Keratinocyte (primary cell): Measurements from ENCODE around the gene SSH2. TPM values are rescaled to one million over a fixed set of nuclear protein-coding genes. Genes with fewer than 3 reads are reported as not detected.
"Not testable (repeated sequence)": the region's sequence is repeated elsewhere in the genome, so short reads cannot be mapped to it uniquely, and the experiment has no call there.

Experiments used
- DNase-seq: peaks from one replicate; pipeline ENCODE4 v3.0.0-alpha.2; 2011; ENCODE audit warnings: low read depth, missing footprints, low spot score
- FAIRE-seq: peaks from 2 replicates; lab custom pipeline; 2011; peaks lifted over from hg19 to GRCh38; lab: Jason Lieb, UNC
- H2AFZ ChIP-seq: 2 replicates; pipeline ENCODE4 v1.6.0; 2012; ENCODE audit warnings: low read length, control low read depth, inconsistent platforms; ENCODE audit not compliant: control insufficient read depth
- H3K27ac ChIP-seq: 2 replicates; pipeline ENCODE4 v1.5.1; 2011; ENCODE audit warnings: low read length; ENCODE audit not compliant: control insufficient read depth, insufficient read depth
- H3K27me3 ChIP-seq: 3 replicates; pipeline ENCODE4 v1.6.0; 2011; ENCODE audit warnings: low read length; ENCODE audit not compliant: control insufficient read depth, insufficient read depth; ENCODE audit errors: extremely low read depth
- H3K36me3 ChIP-seq, 2 experiments: 2 replicates in 1 of 2; 3 replicates in 1 of 2; pipeline ENCODE4 v1.5.1; 2011; ENCODE audit warnings: low read length in 2 of 2, mild to moderate bottlenecking in 1 of 2; ENCODE audit not compliant: control insufficient read depth in 2 of 2, insufficient read depth in 2 of 2; ENCODE audit errors: extremely low read depth in 1 of 2
- H3K4me1 ChIP-seq: 3 replicates; pipeline ENCODE4 v1.5.1; 2011; ENCODE audit warnings: low read length; ENCODE audit not compliant: control insufficient read depth, insufficient read depth; ENCODE audit errors: extremely low read depth
- H3K4me2 ChIP-seq: 3 replicates; pipeline ENCODE4 v1.6.0; 2011; ENCODE audit warnings: low read depth, low read length; ENCODE audit not compliant: control insufficient read depth, insufficient read depth; ENCODE audit errors: extremely low read depth
- H3K4me3 ChIP-seq, 3 experiments: fragments of 200-600 bp in 1 of 3; sonication (generic) in 1 of 3; 2 replicates in 2 of 3; 3 replicates in 1 of 3; pipeline ENCODE4 v1.5.1; 2011 to 2016; ENCODE audit warnings: low read length in 3 of 3, mild to moderate bottlenecking in 3 of 3, control low read depth in 2 of 3, inconsistent platforms in 1 of 3, low read depth in 1 of 3, mixed read lengths in 1 of 3, mixed run types in 1 of 3, moderate library complexity in 1 of 3; ENCODE audit not compliant: control insufficient read depth in 2 of 3, insufficient read depth in 2 of 3; ENCODE audit errors: extremely low read depth in 1 of 3
- H3K79me2 ChIP-seq: 2 replicates; pipeline ENCODE4 v1.6.0; 2012; ENCODE audit warnings: low read length; ENCODE audit not compliant: control insufficient read depth, insufficient read depth
- H3K9ac ChIP-seq: 3 replicates; pipeline ENCODE4 v1.6.0; 2011; ENCODE audit warnings: low read length; ENCODE audit not compliant: control insufficient read depth, insufficient read depth; ENCODE audit errors: extremely low read depth
- H3K9me1 ChIP-seq: 3 replicates; pipeline ENCODE4 v1.6.0; 2011; ENCODE audit warnings: low read length; ENCODE audit not compliant: control insufficient read depth, insufficient read depth; ENCODE audit errors: extremely low read depth
- H3K9me3 ChIP-seq: 2 replicates; pipeline ENCODE4 v1.5.1; 2012; ENCODE audit warnings: low read depth, low read length; ENCODE audit not compliant: control insufficient read depth
- H4K20me1 ChIP-seq: 3 replicates; pipeline ENCODE4 v1.6.0; 2011; ENCODE audit warnings: low read length; ENCODE audit not compliant: control insufficient read depth, insufficient read depth; ENCODE audit errors: extremely low read depth
- CTCF ChIP-seq, 3 experiments: IDR thresholded peaks in 1 of 3; conservative IDR thresholded peaks in 1 of 3; optimal IDR thresholded peaks in 1 of 3; 2 replicates in 2 of 3; 3 replicates in 1 of 3; pipeline versions ENCODE3 to v1.5.1; 2011; ENCODE audit warnings: low read length in 3 of 3, mild to moderate bottlenecking in 3 of 3, moderate library complexity in 2 of 3, control low read depth in 1 of 3, inconsistent platforms in 1 of 3; ENCODE audit not compliant: insufficient read depth in 2 of 3; ENCODE audit errors: extremely low read depth in 1 of 3
- EZH2 ChIP-seq: IDR thresholded peaks from one replicate; pipeline ENCODE4 v1.6.1; 2012; ENCODE audit warnings: inconsistent platforms, mild to moderate bottlenecking, low read length, moderate library complexity
- dilution Hi-C: fragments of 300-500 bp; cut with MboI; formaldehyde crosslinking; loops from one replicate; pipeline ENCODE4 v1.7.0; 2020; ENCODE audit warnings: low sequenced_read_pairs; ENCODE audit not compliant: extremely low pct_ligation_motif_present
- polyA plus RNA-seq, 5 experiments: library from polyadenylated mRNA; depleted of rRNA in 3 of 5; stranded (reverse) in 3 of 5; stranded (forward) in 1 of 5; unstranded in 1 of 5; fragments of >200 nt; gene quantifications; 1 replicate in 1 of 5; 2 replicates in 3 of 5; 3 replicates in 1 of 5; pipeline versions ENCODE4 v1.2.1 to v1.2.3, GENCODE V29; 2011 to 2012; ENCODE audit warnings: missing spikeins in 2 of 5, low read depth in 1 of 5, low replicate concordance in 1 of 5

Gene SSH2
- polyA plus RNA-seq, 1 donor (not counting 4 experiments of a cell fraction or from before 2014, with no cell fraction given) = 13.9 TPM

GRCh38 chr17:29905086-29905878 lies 24.7 kb downstream of the SSH2 start:
- FAIRE-seq = no peak
- no peaks in the 10 kb centered on the region for H3K9me1 ChIP-seq
- no peak overlapping the region for H3K4me3 ChIP-seq
- no peak overlapping the region for H3K4me2 ChIP-seq
- dilution Hi-C loops = no loop called here
- H3K36me3 ChIP-seq = no peaks in the 10 kb centered on the region
- no peaks in the 10 kb centered on the region for H3K27me3 ChIP-seq
- peaks cover 82% of the 10 kb centered on the region for H3K79me2 ChIP-seq
- DNase-seq = no peak
- no peak overlapping the region for H3K27ac ChIP-seq
- TF ChIP-seq EZH2 = no peak
- H3K9me3 ChIP-seq = peaks cover 7% of the 10 kb centered on the region
- H2AFZ ChIP-seq = no peak overlapping the region
- H4K20me1 ChIP-seq = no peaks in the 10 kb centered on the region
- peaks cover 5% of the 10 kb centered on the region for H3K4me1 ChIP-seq
- no peak overlapping the region for H3K9ac ChIP-seq

- FAIRE-seq = no peak
- no peaks in the 10 kb centered on the region for H3K9me1 ChIP-seq
- H3K4me3 ChIP-seq = no peak overlapping the region
- dilution Hi-C loops = no loop called here
- H3K27ac ChIP-seq = no peak overlapping the region
- DNase-seq = no peak
- H3K4me2 ChIP-seq = no peak overlapping the region
- H4K20me1 ChIP-seq = no peaks in the 10 kb centered on the region
- H3K9me3 ChIP-seq = peaks cover 7% of the 10 kb centered on the region
- H3K27me3 ChIP-seq = no peaks in the 10 kb centered on the region
- H3K36me3 ChIP-seq = no peaks in the 10 kb centered on the region
- no peaks in the 10 kb centered on the region for H3K4me1 ChIP-seq
- H2AFZ ChIP-seq = no peak overlapping the region
- TF ChIP-seq CTCF (optimal IDR thresholded peaks at IDR 0.05 in 1 of 3, IDR thresholded peaks at IDR 0.05 in 1 of 3, conservative IDR thresholded peaks at IDR 0.05 in 1 of 3; ENCODE audit: extremely low read depth in 1 of 3, insufficient read depth in 2 of 3, low read length in 3 of 3) (no peak), EZH2 (no peak)
- peaks cover 68% of the 10 kb centered on the region for H3K79me2 ChIP-seq
- H3K9ac ChIP-seq = no peak overlapping the region
Measured at GRCh38 chr17:29903471-29903870, 26.6 kb downstream of the SSH2 start.

GRCh38 chr17:29897136-29897535 lies 32.9 kb downstream of the SSH2 start:
- DNase-seq, FAIRE-seq, H3K4me1 ChIP-seq, H3K9ac ChIP-seq, H3K9me3 ChIP-seq, H3K36me3 ChIP-seq, H4K20me1 ChIP-seq, H3K27ac ChIP-seq, H3K9me1 ChIP-seq, H3K4me2 ChIP-seq, H2AFZ ChIP-seq, dilution Hi-C loops, H3K27me3 ChIP-seq, H3K4me3 ChIP-seq: not testable (repeated sequence)
- peaks cover 33% of the 10 kb centered on the region for H3K79me2 ChIP-seq
